K562 (cell line): ENCODE measurements around the gene CEMIP. TPM values are rescaled to one million over a fixed set of nuclear protein-coding genes. Genes with fewer than 3 reads are reported as not detected.
A peak's percentile ranks its signal among the peaks of the same experiment; 100 is the strongest.

ENCODE experiments used
- ATAC-seq: fragments of 200-7000 bp; cut with Tn5 transposase; 3 replicates; pipeline ENCODE4 v1.9.1; 2020; ENCODE audit warnings: moderate library complexity
- BruUV-seq: library from RNA; stranded (reverse); fragments of 400-500 nt; replicated peaks from 2 replicates; lab custom pipeline; 2021; lab: Mats Ljungman, UMichigan
- CTCF ChIA-PET: fragments of 300-600 bp; formaldehyde crosslinking; extraction: SDS; loops from one replicate; lab custom pipeline; 2021; ENCODE audit warnings: low intra/inter-chr PET ratio; lab: Yijun Ruan, JAX
- POLR2A ChIA-PET: fragments of 300-600, 350-650 bp; sonication (Branson Sonifier 250); formaldehyde crosslinking; extraction: SDS; loops from one replicate; lab custom pipeline; 2021; ENCODE audit warnings: antibody characterized with exemption, inconsistent platforms; lab: Yijun Ruan, JAX
- DNase-seq, 4 experiments: peaks; one replicate each; pipeline versions ENCODE4 v3.0.0 to v3.0.0-alpha.2; 2011 to 2018; ENCODE audit warnings: low spot score in 3 of 4, mixed read lengths in 3 of 4; ENCODE audit errors: extremely low read depth in 1 of 4
- FAIRE-seq: peaks from 2 replicates; lab custom pipeline; 2011; peaks lifted over from hg19 to GRCh38; lab: Jason Lieb, UNC
- H2AFZ ChIP-seq: 2 replicates; pipeline ENCODE4 v1.6.0; 2011; ENCODE audit warnings: low read depth, low read length, control low read depth, inconsistent platforms
- H3K27ac ChIP-seq: fragments of 200-600 bp; 3 replicates; pipeline ENCODE4 v1.8.0; 2011; ENCODE audit warnings: low read depth, mild to moderate bottlenecking, control low read depth, inconsistent platforms, low read length, moderate library complexity, mixed read lengths; ENCODE audit errors: extremely low read depth
- H3K27me3 ChIP-seq, 2 experiments: fragments of 300-600 bp in 1 of 2; 2 replicates in 1 of 2; 3 replicates in 1 of 2; pipeline versions ENCODE4 v1.6.0 to v1.8.0; 2011; ENCODE audit warnings: inconsistent platforms in 2 of 2, low read length in 2 of 2, mild to moderate bottlenecking in 1 of 2, mixed read lengths in 1 of 2, moderate library complexity in 1 of 2; ENCODE audit not compliant: control insufficient read depth in 2 of 2, insufficient read depth in 2 of 2
- H3K36me3 ChIP-seq: fragments of 300-600 bp; 3 replicates; pipeline ENCODE4 v1.8.0; 2011; ENCODE audit warnings: mild to moderate bottlenecking, low read length, inconsistent platforms; ENCODE audit not compliant: control insufficient read depth, insufficient read depth
- H3K4me1 ChIP-seq, 2 experiments: fragments of 200-600 bp in 1 of 2; replicated peaks in 1 of 2; 2 replicates in 1 of 2; 3 replicates in 1 of 2; pipeline versions ENCODE4 v1.5.1 to v1.8.0; 2011; ENCODE audit warnings: inconsistent platforms in 2 of 2, low read length in 2 of 2, mild to moderate bottlenecking in 1 of 2, mixed read lengths in 1 of 2, moderate library complexity in 1 of 2; ENCODE audit not compliant: control insufficient read depth in 2 of 2, insufficient read depth in 2 of 2
- H3K4me2 ChIP-seq: 2 replicates; pipeline ENCODE4 v1.6.1; 2011; ENCODE audit warnings: low read length, control low read depth, inconsistent platforms, mixed read lengths; ENCODE audit not compliant: insufficient read depth
- H3K4me3 ChIP-seq: fragments of 200-600 bp; sonication (generic), shearing (Covaris generic); 2 replicates; pipeline ENCODE4 v1.5.1; 2016; ENCODE audit warnings: control low read depth, inconsistent platforms
- H3K79me2 ChIP-seq: fragments of 200-600 bp; 3 replicates; pipeline ENCODE4 v1.8.0; 2011; ENCODE audit warnings: low read length, inconsistent platforms; ENCODE audit not compliant: control insufficient read depth, insufficient read depth
- H3K9ac ChIP-seq, 2 experiments: 2 replicates each; pipeline versions ENCODE4 v1.6.0 to v1.6.1; 2011; ENCODE audit warnings: low read depth in 2 of 2, low read length in 2 of 2, control low read depth in 1 of 2, inconsistent platforms in 1 of 2, mild to moderate bottlenecking in 1 of 2, mixed read lengths in 1 of 2; ENCODE audit not compliant: insufficient read depth in 1 of 2
- H3K9me1 ChIP-seq: one replicate; pipeline ENCODE4 v1.6.0; 2011; ENCODE audit warnings: inconsistent platforms, mild to moderate bottlenecking, low read length, moderate library complexity; ENCODE audit not compliant: control insufficient read depth, insufficient read depth
- H3K9me3 ChIP-seq: replicated peaks from 2 replicates; pipeline ENCODE4 v1.5.1; 2011; ENCODE audit warnings: low read depth, low read length, inconsistent platforms; ENCODE audit not compliant: control insufficient read depth, insufficient read depth
- H4K20me1 ChIP-seq: replicated peaks from 2 replicates; pipeline ENCODE4 v1.6.1; 2011; ENCODE audit warnings: low read length, inconsistent platforms, mixed read lengths; ENCODE audit not compliant: control insufficient read depth, insufficient read depth
- FOSL1 ChIP-seq: fragments of 200-800 bp; sonication (Bioruptor generic); conservative IDR thresholded peaks from 2 replicates; pipeline ENCODE4 v1.6.1; 2016; ENCODE audit warnings: missing genetic modification characterization, missing compliant biosample characterization
- JUND ChIP-seq, 2 experiments: IDR thresholded peaks; 2 replicates in 1 of 2; 3 replicates in 1 of 2; pipeline ENCODE4 v1.6.1; 2011; ENCODE audit warnings: borderline replicate concordance in 2 of 2, low read depth in 2 of 2, low read length in 2 of 2, improper control_type of control experiment in 1 of 2, missing biosample characterization in 1 of 2, missing genetic modification characterization in 1 of 2, missing genetic modification reagents in 1 of 2
- KHSRP ChIP-seq: fragments of 450-650 bp; IDR thresholded peaks from 2 replicates; pipeline ENCODE4 v1.6.1; 2017
- ZNF239 ChIP-seq: fragments of 250-450 bp; sonication (Bioruptor Pico); IDR thresholded peaks from 2 replicates; pipeline ENCODE4 v1.4.0; 2020; ENCODE audit warnings: mild to moderate bottlenecking
- WGBS: fragments of 100-300 bp; shearing (Covaris generic); methylation state at CpG from one replicate; pipeline ENCODE4 v1.1.6; 2016; ENCODE audit warnings: low coverage, mixed read lengths; ENCODE audit not compliant: insufficient coverage; ENCODE audit errors: missing lambda C conversion rate; 5-methylcytosine and 5-hydroxymethylcytosine counted together
- in situ Hi-C: fragments of 300-500 bp; cut with MboI; formaldehyde crosslinking; loops from 4 replicates; pipeline ENCODE4 v1.15.0; 2018; ENCODE audit warnings: inconsistent platforms, mixed read lengths
- intact Hi-C: fragments of 100-400 bp; cut with micrococcal nuclease; formaldehyde crosslinking; loops from 2 replicates; pipeline ENCODE4 v1.14.2; 2022
- polyA plus RNA-seq, 8 experiments: library from polyadenylated mRNA; depleted of rRNA in 4 of 8; stranded (reverse) in 5 of 8; unstranded in 3 of 8; fragments of >200 nt; fragmentation: Nextera tagmentation in 2 of 8; fragmentation: Illumina TruSeq in 1 of 8; extraction: Ambion mirVana in 2 of 8; extraction: Trizol in 1 of 8; gene quantifications; 2 replicates each; pipeline versions ENCODE4 v1.2.1 to v1.2.3, GENCODE V29; 2011 to 2014; ENCODE audit warnings: inconsistent platforms in 1 of 8, missing spikeins in 1 of 8
- total RNA-seq, 7 experiments: library from RNA; depleted of rRNA in 6 of 7; stranded (reverse); fragments of >200 nt in 6 of 7; fragmentation: Illumina TruSeq in 2 of 7; extraction: Trizol in 2 of 7; gene quantifications; 2 replicates each; pipeline versions ENCODE4 v1.2.1 to v1.2.3, GENCODE V29; 2011 to 2021; ENCODE audit warnings: low replicate concordance in 1 of 7
- TF ChIP-seq, protein P1 (sequence below), 2 experiments: fragments of 450-650 bp in 1 of 2; sonication (generic) in 1 of 2; formaldehyde crosslinking in 1 of 2; IDR thresholded peaks in 1 of 2; conservative IDR thresholded peaks in 1 of 2; 2 replicates each; pipeline versions ENCODE4 v1.6.1 to v1.8.1; 2016 to 2023; ENCODE audit warnings: mild to moderate bottlenecking in 2 of 2, moderate library complexity in 2 of 2, inconsistent platforms in 1 of 2, missing genetic modification reagents in 1 of 2

Gene CEMIP
- total and polyA plus RNA-seq, 9 of the 15 experiments (the other 6 are each of a cell fraction or from before 2014, with no cell fraction given): 0.33 TPM; not detected in 8

- 19% methylated on average over 4 of the region's 4 CpGs for WGBS
- peak overlapping the region; percentile 16; the same call in 1 of the 2 replicates for H3K4me2 ChIP-seq
Measured at GRCh38 chr15:80929225-80929624, 150.1 kb downstream of the CEMIP start.

More at GRCh38 chr15:80929225-80929624, 150.1 kb downstream of the CEMIP start:
- Histone ChIP-seq H3K9me3 (no peaks in the 10 kb centered on the region; the same call in 1 of the 2 replicates), H4K20me1 (0 out of 2 replicates have a peak, but pooled peaks cover 7% of the 10 kb centered on the region), H3K36me3 (no peaks in the 10 kb centered on the region), H3K79me2 (no peaks in the 10 kb centered on the region), H3K4me1 (peaks cover 0 to 13% of the 10 kb centered on the region in 2 experiments; a peak in 2 of 5 replicates), H3K27ac (no peak overlapping the region), H3K27me3 (peaks cover 25 to 62% of the 10 kb centered on the region in 2 experiments), H3K4me3 (no peak overlapping the region), H3K9ac (no peak overlapping the region), H3K9me1 (no peaks in the 10 kb centered on the region), H2AFZ (no peak overlapping the region)
- no TSS peak for BruUV-seq
- POLR2A ChIA-PET: interaction anchor here (0.8 to 1.2 kb wide), 3 partner anchors 8 to 266 kb away, joined by 3 read pairs; no protein-coding TSS in a partner anchor
- no peak for DNase-seq
- no peak for ATAC-seq
- intact Hi-C loops: no loop called here
- CTCF ChIA-PET: no interaction called here
- peak; percentile 15 for FAIRE-seq
- in situ Hi-C loops: no loop called here
- TF ChIP-seq ZNF239 (CRISPR knock-in tag) (no peak), KHSRP (no peak), FOSL1 (tag) (peak; percentile 56), JUND (IDR thresholded peaks at IDR 0.05; ENCODE audit: borderline replicate concordance, low read depth, low read length) (no peak), JUND (tag; IDR thresholded peaks at IDR 0.05; ENCODE audit: borderline replicate concordance, low read depth, low read length) (0 out of 3 replicates have a peak, but pooled peaks have one; percentile 5)
- TF ChIP-seq, protein P1, sequence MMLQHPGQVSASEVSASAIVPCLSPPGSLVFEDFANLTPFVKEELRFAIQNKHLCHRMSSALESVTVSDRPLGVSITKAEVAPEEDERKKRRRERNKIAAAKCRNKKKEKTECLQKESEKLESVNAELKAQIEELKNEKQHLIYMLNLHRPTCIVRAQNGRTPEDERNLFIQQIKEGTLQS (IDR thresholded peaks at IDR 0.05): peak; percentile 54
- TF ChIP-seq, protein P1 (CRISPR knock-in tag; conservative IDR thresholded peaks at IDR 0.05): no peak
